RCC 7860 (cell line): ENCODE results near the gene DCAF8.

Experiments
- DNase-seq: peaks from one replicate; pipeline ENCODE4 v3.0.0-alpha.2; 2015; ENCODE audit warnings: low spot score
- FAIRE-seq: peaks from 2 replicates; lab custom pipeline; 2012; peaks lifted over from hg19 to GRCh38; lab: Jason Lieb, UNC

DCAF8 gene

GRCh38 chr1:160177667-160178066, 84.7 kb downstream of the DCAF8 start:
- no peak for DNase-seq
- FAIRE-seq = no peak

GRCh38 chr1:160177231-160177630, 85.1 kb downstream of the DCAF8 start:
- DNase-seq (no peak), FAIRE-seq (no peak)

- DNase-seq (no peak), FAIRE-seq (no peak)
These were observed 90.4 kb downstream of the DCAF8 start for GRCh38 chr1:160171980-160172379.

- DNase-seq (no peak), FAIRE-seq (no peak)
These were observed 91.0 kb downstream of the DCAF8 start for GRCh38 chr1:160171354-160171753.

GRCh38 chr1:160169553-160170399, 92.6 kb downstream of the DCAF8 start:
- DNase-seq (no peak), FAIRE-seq (no peak)

GRCh38 chr1:160168609-160169369, 93.6 kb downstream of the DCAF8 start:
- FAIRE-seq = no peak
- no peak for DNase-seq

GRCh38 chr1:160168016-160168415, 94.3 kb downstream of the DCAF8 start:
- DNase-seq (no peak), FAIRE-seq (no peak)

GRCh38 chr1:160167580-160167979, 94.8 kb downstream of the DCAF8 start:
- no peak for DNase-seq
- FAIRE-seq = no peak

GRCh38 chr1:160167056-160167455, 95.3 kb downstream of the DCAF8 start:
- DNase-seq (no peak), FAIRE-seq (no peak)

GRCh38 chr1:160166166-160166868, 96.0 kb downstream of the DCAF8 start:
- no peak for FAIRE-seq

More at GRCh38 chr1:160166166-160166868, 96.0 kb downstream of the DCAF8 start:
- DNase-seq = no peak
